DMS53 treated with DMSO at 0.1 percent for 48 hours (cell line): Measurements from ENCODE around the gene TOLLIP.

Experiments used
- DNase-seq: peaks from one replicate; lab custom pipeline; 2025; ENCODE audit not compliant: unreplicated experiment; lab: John Stamatoyannopoulos, UW

The TOLLIP gene

DNA sequence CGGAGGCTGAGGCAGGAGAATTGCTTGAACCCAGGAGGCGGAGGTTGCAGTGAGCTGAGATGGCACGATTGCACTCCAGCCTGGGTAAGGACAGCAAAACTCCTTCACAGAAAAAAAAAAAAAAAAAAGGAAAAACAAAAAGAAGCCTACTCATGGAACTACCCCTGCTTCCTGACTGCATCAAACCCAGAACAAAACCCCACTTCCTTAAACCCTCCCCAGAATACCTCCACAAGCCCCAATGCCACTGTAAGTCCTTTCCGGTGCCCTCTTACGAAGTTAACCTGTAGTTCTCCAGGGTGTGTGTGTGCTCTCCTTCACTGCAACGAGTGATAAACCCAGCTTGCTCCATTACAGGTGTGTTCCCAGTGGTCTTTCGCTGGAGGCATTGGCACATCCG is 8.6 kb upstream of the TOLLIP start:
- DNase-seq: no peak

GRCh38 chr11:1317432-1317831 is 8.0 kb upstream of the TOLLIP start:
- no peak for DNase-seq

DNA sequence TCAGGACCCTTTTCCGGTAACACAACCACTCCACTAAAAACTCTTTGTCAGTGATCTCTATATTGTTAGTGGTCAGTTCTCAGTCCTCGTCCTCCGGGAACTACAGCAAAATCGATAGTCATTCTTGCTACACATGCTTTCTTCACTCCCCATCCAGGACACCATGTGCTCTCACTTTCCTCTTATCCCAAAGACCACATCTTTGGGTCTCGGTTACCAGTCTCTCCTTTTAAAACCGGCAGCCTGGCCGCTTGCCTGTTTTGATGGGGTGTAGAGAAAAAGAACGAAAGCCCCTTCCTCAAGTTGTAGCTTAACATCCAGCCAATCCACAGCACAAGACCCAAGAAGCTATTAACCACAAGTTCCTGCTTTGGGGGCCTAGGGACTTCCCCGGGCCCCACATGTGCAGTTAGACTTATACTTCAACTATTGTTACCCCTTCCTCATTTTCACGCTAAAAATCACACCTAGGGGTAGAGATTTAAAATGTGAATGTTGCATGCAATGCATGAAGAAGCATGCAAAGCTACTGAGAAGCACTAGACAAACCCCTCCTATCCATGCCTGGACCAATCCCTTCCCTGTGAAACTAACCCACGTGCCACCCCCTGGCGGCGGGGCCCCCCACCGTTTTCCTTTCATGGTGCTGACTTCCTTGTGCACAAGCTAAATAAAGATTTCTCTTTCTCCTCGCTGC is 1.5 kb upstream of the TOLLIP start:
- no peak for DNase-seq

GRCh38 chr11:1310318-1310687 is 871 bp upstream of the TOLLIP start:
- DNase-seq: peak; percentile 30

GRCh38 chr11:1308743-1309497 is 512 bp downstream of the TOLLIP start:
- no peak for DNase-seq

DNA sequence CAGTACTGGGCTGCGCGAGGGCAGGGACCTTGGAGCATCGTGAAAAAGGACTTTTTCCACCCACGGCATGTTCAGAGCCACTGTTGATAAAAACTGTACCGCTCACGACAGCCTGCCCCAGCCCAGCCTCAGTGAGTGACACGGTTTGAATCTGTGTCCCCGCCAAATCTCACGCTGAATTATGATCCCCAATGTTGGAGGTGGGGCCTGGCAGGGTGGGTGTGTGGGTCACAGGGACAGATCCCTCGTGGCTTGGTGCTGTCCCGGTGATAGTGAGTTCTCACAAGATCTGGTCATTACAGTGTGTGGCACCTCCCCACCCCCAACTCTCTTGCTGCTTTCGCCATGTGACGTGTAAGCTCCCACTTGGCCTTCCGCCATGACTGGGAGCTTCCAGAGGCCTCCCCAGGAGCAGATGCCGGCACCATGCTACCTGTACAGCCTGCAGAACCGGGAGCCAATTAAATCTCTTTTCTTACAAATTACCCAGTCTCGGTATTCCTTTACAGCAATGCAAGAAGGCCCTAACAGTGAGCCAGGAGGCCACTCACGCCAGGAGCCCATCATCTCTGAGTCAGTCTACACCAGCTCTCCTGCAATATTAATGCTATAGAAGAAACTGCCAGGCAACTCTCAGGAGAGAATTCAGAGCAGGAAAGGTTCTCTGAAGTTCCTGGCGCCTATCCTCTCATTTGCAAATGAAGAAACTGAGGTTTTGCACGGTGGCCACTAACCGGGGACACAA is 1.3 kb downstream of the TOLLIP start:
- no peak for DNase-seq

- no peak for DNase-seq
Measured at GRCh38 chr11:1307163-1307870, 2.1 kb downstream of the TOLLIP start.

- DNase-seq: no peak
Measured at GRCh38 chr11:1306186-1307162, 3.0 kb downstream of the TOLLIP start.

- DNase-seq: no peak
Measured at GRCh38 chr11:1305501-1306056, 3.9 kb downstream of the TOLLIP start.

GRCh38 chr11:1305063-1305495 is 4.4 kb downstream of the TOLLIP start:
- no peak for DNase-seq

GRCh38 chr11:1304380-1304779 is 5.1 kb downstream of the TOLLIP start:
- no peak for DNase-seq

DNA sequence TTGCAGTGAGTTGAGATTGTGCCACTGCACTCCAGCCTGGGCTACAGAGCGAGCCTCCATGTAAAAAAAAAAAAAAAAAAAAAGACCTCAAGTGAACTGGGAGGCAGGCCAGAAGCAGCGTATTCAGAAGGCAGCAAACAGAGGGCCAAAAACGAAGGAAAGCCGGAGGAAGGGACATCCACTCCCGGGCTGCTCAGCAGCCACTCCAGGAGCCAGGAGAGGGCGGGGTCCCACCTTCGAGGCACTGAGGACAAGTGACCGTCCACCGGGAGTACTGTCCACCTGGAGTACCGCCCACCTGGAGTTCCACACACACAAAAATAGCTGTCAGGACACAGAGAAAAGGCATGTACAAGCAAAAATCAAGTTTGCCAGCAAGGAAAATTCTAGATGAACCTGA is 5.5 kb downstream of the TOLLIP start:
- DNase-seq: no peak

DNA sequence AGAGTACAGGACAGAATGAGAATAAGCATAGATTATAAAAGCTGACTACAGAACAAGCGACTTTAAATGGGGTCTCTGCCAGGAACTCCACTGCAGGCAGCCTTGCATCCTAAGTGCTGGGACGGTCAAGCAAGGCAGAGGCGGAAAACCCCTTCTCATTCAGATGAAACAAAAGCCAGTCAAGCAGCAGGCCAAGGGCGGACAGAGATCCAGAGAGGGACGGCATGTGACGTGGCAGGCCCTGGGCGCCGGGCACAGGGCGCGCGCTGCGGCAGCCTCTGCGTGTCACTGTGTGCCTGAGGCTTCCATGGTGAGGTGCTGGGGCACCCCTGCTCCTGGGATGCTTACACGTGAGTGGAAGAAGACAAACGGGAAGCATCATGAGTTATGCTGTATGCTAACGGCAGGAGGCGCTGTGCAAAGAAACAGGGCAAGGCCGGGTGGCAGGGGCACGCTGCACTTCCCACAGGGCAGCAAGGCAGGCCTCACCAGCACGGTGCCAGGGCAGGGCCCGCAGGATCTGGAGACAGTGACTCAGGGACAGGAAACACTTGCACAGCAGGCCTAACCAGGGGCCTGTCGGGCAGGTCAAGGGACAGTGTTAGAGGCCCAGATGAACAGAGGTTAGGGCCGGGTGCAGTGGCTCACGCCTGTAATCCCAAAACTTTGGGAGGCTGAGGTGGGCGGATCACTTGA is 6.2 kb downstream of the TOLLIP start:
- no peak for DNase-seq

DNA sequence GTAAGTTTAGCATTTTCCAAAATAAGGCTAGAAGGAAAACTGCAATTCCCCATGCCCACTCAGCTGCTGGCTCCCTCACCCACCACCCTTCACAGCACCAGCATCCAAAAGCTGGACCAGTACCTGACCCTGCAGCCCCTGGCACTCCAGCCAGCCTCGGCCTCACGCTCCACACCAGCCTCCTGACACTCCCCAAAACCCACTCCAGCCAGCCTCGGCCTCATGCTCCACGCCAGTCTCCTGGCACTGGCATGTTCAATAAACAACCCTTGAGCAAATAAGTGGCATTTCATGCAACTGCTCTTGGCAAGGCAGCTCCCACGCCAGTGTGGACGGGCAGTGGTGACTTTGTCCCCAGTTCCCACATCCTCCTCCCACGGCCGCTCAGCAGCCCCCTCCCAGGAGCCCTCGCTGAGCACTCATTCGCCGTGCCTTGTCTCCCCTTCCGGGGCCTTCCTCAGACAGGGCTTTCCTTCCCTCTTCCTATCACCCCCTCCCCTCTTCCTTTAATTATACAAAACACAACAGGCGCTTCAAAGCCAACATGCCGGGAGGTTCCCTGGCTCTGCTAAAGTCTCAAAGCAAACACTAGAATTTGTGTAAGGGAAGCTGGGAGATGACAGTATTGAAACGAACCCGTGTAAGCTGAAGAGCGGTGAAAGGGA is 6.8 kb downstream of the TOLLIP start:
- no peak for DNase-seq

- DNase-seq: no peak
Measured at GRCh38 chr11:1302041-1302460, 7.4 kb downstream of the TOLLIP start.

DNA sequence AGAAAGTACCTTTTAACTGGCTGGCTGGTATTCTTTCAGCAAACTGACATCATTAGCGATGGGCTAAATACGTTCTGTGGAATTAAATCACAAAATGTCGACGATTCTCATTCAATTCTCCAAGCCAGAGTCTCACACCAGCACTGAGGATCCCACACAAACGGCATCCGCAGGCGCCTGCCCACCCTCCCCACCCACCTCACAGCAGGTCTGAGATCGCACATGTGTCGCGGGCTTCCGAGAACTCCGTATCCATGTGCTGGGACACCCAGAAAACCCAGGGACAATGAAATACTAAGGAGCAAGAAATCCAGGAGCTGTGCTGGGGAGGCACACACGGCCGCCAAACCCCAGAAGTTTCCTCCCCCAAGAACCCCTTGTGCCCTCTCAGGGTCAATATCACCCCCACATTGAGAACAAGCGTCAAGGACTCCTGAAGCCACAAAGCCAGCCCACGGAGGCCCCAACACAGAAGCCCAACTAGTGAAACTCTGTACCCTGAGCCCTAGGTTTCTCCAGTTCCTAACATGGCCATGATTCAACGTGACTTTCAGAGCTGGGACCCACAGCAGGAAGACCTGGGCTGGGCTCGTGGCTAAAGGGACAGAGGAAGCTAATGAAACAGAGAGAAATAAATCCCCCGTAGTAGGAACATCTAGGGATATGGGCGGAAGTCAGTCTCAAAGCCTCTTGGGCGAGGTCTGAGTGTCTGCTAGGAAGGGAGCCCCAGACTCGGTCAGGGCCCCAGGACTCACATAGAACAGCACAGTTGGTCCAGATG is 8.0 kb downstream of the TOLLIP start:
- DNase-seq: no peak

- DNase-seq: no peak
Measured at GRCh38 chr11:1300569-1301187, 8.8 kb downstream of the TOLLIP start.

DNA sequence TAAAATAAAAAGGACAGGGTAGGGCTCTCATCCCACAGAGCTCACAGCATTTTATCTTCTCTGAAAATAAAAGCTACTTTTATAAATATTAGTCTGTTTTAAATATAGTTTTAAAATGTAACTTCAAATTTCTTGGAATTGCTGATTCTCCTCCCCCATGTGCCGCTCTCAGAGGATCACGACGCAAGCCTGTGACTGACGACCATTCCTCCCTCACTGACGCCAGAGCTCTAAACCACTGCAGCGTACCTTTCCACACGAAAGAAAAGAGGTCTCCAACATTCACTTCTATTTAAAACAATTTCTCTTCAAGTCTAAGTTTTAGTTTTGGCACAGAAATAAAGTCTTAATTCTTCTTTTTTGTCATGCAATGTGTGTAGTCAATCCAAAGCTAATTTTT is 9.3 kb downstream of the TOLLIP start:
- DNase-seq: no peak
